HG02938 (cell line): ENCODE results near the gene CAV2.

Experiments
- ATAC-seq: cut with Tn5 transposase; IDR thresholded peaks from one replicate; pipeline ENCODE4 v1.9.1; 2021; ENCODE audit warnings: mild to moderate bottlenecking, moderate library complexity; ENCODE audit not compliant: unreplicated experiment

CAV2 gene

DNA sequence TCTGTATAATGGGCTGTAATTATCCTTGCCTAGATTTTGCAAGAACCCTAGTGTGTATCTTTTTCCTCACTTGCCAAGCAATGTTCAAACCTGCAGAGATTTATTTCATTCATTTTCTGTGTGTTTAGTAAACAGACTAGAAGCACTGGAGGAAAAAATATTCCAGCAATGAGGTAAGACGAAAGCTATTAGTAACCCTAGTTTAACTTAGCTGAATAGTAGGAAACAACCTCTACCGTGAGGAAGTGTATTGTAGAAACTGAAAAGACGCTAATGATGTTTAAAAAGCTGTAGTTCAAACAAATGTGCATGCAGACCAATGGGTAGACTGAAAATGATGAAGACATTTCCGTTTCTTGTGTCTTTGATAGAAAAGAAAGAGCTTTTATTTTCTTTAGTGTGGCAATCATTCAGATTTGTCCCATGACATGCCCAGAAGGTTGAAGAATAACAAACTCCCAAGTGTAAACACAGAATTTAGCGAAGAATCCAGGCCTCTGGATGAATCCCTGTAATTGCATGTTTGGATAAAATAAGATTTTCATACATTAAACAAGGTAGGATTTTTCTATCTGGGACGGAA, 46.0 kb downstream of the CAV2 start:
- no peak for ATAC-seq

DNA sequence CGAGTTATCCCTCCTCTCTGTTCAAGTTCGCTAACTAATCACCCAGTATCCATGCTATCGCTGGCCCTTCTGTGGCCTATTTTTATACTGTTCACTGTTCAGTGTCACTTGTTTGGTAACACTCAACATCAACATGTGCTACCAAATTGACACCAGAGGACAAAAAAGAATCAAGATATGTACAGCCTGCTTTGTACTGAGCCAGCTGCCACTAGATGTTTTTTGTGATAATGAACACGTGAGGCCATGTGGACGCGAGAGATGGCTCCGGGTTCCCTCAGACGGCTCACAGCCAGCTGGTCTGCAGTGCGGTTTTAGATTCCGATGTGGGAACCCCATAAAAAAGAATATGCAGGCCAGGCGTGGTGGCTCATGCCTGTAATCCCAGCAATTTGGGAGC, 46.5 kb downstream of the CAV2 start:
- ATAC-seq = no peak

DNA sequence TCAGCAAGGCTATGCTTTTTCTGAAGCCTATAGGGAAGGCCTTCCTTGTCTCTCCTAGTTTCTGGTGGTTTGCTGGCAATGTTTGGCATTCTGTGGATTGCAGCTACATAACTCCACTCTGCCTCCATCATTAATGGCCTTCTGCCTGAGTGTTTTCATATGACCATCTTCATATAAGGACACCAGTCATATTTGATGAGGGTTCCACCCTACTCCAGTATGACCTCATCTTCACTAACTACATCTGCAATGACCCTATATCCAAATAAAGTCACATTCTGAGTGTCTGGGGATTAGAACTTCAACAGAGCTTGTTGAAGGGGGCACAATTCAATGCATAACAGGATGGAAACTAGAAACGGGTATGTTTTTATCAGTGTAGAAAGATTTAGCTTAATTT, 47.4 kb downstream of the CAV2 start:
- ATAC-seq = no peak

DNA sequence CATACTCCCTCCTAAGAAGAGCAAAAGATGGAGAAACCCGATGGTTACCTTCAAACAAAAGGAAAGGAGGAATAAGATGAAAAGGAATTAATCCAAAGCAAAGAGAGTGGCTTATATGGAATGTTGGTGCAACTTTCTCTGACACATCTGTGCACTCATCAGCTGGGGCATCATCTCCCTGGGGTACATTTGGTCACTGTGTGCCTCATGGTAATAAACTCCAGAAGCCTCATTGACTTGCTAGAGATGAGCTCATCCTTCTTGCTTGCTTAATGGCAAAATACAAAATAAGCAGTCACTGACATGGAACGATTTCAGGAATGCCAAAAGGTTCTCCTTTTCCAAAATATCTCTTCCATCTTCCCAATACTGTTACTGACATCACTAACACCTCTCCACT, 47.8 kb downstream of the CAV2 start:
- ATAC-seq = no peak

DNA sequence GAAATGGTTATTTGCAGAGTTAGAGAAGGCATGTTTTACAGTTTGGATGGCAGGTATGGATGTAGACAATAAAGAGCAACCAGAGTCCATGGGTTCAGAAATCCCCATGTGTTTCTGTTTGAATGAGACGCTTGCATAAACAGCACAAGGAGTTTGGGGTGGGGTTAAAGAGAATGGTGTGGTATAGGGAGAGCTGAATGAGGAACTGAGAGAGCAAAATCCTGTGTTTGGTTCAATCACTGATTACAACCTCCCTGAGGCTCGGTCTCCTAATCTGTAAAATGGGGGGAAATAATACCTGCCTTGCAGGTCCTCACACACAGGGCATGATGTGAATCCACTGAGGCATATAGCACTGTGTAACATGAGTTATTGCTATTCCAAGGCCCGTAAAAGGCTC, 49.0 kb downstream of the CAV2 start:
- ATAC-seq = peak; percentile 89

DNA sequence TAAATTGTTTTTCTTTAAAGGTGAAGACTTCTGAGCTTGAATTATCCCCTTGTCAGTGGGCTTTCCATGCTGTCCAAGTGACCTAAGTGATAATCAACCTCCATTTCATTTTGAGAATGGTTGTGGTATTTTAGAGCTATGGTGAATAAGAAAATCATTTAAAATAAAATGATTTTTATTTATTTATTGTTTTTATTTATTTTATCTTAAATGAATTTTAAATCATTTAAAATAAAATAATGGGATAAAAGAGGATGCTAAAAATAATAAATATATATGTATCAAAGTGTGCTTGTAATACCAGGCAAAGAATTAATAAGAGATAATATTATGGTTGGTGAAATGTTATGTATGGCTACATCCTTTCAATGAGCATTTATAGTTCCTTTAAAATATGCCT, 49.8 kb downstream of the CAV2 start:
- no peak for ATAC-seq

DNA sequence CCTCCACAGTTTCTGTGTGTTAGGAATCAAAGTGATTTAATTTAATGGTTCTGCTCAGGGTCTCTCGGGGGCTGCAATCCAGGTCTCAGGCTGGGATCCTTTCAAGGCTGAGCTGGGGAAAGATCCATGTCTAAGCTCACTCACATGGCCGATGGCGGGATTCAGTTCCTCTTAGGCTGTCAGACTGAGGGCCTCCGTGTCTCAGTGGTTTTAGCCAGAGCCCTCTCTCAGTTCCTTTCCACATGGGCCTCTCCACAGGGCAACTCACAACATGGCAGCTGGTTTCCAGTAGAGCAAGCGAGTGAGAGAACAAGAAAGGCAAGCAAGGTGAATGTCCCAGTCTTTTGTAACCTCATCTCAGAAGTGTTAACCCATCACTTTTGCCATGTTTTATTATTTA, 52.2 kb downstream of the CAV2 start:
- ATAC-seq = no peak

DNA sequence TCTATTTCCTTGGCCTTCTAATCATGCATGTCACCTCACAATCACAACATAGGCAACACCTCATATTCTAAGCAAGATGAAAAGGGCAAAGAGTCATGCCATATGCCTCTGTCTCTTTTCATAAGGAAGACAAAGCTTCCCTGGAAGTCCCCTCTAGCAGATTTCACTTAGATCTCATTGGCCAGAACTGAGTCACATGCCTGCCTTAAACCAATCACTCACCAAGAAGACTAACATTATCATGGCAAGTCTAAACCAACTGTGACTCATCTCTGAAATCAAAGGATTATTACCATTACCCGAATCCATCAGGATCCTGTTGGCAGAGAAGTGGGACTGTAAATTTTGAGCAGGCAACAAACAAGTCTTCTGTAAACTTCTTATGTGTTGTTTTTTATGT, 53.1 kb downstream of the CAV2 start:
- no peak for ATAC-seq

DNA sequence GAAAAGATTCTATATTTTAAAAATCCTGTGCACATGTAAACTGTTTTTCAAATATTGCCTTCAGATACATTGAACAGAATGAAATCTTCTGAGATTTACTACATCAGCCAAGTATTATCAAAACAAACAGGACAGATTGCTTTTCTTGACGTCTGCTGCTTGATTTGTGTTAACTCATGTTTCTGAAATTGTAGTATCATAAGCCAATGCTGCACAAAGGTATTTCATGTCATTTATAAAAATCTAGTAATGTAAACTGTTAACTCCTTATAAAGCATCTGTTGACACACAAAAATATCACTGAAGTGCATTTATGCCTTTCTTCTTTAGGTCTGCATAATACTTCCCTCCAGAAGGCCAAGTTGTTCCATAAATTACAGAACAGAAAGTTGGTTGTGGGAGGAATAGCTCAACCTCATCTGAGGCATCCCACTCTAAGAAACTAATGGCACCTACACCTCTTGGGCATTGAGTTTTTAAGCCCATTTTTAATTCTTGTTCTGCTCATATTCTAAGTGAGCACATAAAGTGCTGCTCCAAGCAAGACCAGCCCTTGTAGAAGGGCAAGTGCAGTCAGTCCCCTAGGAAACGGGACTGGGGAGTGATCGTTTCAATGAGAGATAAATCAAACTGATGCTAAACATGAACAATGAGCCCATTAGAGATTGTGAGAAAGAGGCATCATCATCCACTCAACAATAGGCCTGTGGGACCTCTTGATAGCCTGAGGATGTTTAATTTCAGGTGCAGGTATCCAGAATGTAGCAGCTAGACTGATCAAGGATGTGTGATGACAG, 53.8 kb downstream of the CAV2 start:
- no peak for ATAC-seq

DNA sequence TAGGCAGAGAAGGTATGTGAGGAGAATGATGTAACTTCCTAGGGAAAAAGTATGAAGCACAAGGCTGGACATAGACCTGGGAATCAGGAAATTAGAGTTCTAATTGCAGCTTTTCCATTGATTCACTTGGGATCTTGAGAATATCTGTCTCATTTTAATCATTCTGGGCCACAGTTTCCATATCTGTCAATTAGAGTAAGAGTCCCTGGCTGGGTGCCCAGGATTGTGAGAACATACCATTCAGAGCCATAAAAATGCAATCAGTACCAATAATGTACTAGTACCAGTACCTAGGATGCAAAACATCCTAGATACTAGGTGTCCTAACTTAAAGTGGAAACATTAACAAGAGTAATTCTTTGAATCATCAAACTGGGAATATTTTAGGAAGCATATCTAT, 54.9 kb downstream of the CAV2 start:
- no peak for ATAC-seq

DNA sequence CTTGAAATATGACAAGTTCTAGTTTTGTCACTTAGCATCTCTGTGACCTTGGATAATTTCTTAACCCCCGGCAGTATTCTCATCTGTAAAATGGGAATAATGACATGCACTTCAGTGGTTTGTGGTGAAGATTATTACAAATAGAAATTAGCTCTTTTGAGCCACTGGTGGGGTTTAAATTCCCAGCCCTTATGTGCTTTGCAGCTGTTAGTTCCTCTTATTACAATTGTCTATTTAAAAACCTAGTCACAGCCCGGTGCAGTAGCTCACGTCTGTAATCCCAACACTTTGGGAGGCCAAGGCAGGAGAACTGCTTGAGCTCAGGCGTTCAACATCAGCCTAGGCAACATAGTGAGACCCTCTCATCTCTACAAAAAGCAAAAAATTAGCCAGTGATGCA, 55.4 kb downstream of the CAV2 start:
- ATAC-seq = no peak

DNA sequence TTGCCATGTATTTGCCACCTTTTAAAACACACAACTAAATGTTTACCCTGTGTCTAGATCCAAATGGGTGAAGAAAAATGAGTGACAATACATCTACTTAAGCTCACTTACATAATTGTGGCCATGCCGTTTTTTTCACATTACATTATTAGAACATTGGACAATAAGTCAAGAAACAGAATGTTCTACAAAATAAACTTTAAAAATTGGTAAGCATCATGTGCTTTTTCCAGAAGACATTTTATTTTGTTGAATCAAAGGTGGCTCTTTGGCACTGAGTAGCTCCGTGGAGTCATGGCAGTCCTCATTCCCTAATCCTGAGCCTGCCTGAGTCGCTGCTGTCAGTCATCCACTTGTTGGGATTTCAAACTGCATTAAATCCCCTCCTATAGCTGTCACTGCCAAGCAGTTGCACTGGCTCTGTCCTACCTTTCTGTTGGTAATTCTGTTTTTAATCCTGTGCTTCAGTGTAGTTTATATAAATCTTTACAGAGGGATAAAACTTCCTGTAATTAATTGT, 57.6 kb downstream of the CAV2 start:
- no peak for ATAC-seq

DNA sequence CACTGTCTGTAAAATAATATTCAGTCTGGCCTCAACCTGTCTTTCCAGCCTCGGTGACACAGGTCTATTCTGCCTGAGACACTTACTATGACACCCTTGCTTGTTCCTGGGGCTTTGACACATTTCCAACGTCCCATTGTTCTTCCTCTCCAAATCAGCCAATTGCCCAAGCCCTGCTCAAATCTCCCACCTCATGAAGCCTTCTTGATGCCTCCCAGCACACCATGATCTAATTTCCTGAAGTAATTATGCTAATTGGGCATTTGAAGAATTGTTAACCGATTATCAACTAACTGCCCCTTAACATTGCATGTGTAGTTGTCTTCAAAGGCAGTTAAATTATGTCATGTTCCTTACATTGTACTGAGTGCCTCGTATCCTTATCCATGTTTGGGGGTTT, 58.4 kb downstream of the CAV2 start:
- no peak for ATAC-seq
